Subcutaneous abdominal adipose tissue (tissue), 5 donors: ENCODE results near the gene SAMD14.

ENCODE experiments used
- H3K27ac ChIP-seq: one replicate; pipeline ENCODE4 v1.7.0; 2013; ENCODE audit warnings: low read depth, mild to moderate bottlenecking, inconsistent platforms, low read length, moderate library complexity
- H3K27me3 ChIP-seq, 5 donors: one replicate each; pipeline ENCODE4 v1.7.0; 2013; ENCODE audit warnings: low read length in 5 of 5, inconsistent platforms in 1 of 5; ENCODE audit not compliant: control insufficient read depth in 5 of 5, insufficient read depth in 4 of 5
- H3K36me3 ChIP-seq, 5 donors: one replicate each; pipeline ENCODE4 v1.7.0; 2013; ENCODE audit warnings: low read length in 5 of 5; ENCODE audit not compliant: control insufficient read depth in 5 of 5, insufficient read depth in 5 of 5
- H3K4me1 ChIP-seq, 5 donors: one replicate each; pipeline ENCODE4 v1.7.0; 2013; ENCODE audit warnings: low read length in 5 of 5, mild to moderate bottlenecking in 3 of 5, moderate library complexity in 1 of 5; ENCODE audit not compliant: control insufficient read depth in 5 of 5, insufficient read depth in 5 of 5
- H3K4me3 ChIP-seq, 5 donors: one replicate each; pipeline ENCODE4 v1.7.0; 2013; ENCODE audit warnings: low read length in 5 of 5, low read depth in 1 of 5
- H3K9ac ChIP-seq, 5 donors: one replicate each; pipeline ENCODE4 v1.7.0; 2013; ENCODE audit warnings: low read length in 5 of 5, mild to moderate bottlenecking in 4 of 5, moderate library complexity in 3 of 5
- H3K9me3 ChIP-seq, 5 donors: one replicate each; pipeline ENCODE4 v1.7.0; 2013; ENCODE audit warnings: low read length in 5 of 5; ENCODE audit not compliant: control insufficient read depth in 5 of 5
- donor health status: healthy.
- donor health status: healthy.
- donor health status: healthy.
- donor health status: healthy.
- donor health status: healthy.

The SAMD14 gene

DNA sequence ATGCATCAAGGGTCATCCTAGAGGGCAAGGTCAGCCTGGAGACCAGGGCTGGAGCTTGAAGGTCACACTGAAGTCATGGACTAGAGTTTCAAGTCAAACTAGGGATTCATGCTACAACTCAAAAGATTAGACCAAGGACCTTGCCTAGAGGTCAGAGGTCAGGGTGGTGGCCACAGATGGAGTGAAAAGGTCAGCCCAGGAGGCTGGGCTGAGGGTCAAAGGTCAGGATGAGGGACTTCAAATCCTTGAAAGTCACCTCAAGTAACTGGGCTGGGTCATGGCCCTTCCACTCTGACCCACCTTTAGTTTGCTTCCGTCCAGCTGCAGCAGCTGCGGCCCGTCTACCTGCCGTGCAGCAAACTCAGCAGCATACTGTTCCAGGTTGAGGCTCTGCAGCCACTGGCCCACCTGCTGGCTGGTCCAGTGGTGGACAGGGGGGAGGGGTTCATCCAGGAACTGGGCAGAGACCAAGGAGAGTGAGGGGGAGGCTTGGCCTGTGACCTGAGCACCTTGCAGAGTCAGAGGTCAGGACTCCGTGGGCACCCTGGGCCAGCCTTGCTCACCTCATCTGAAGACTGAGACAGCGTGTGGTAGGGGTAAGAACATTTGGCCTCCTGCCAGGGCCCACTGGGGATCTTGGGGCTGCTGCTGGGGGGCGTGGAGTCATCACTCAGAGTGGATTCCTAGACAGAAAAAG lies 16.2 kb downstream of the SAMD14 start:
- H3K36me3 ChIP-seq = peaks cover 0 to 26% (median 26%) of the 10 kb centered on the region in 5 donors
- peak overlapping the region; percentile 70 for H3K27ac ChIP-seq
- H3K9me3 ChIP-seq = no peaks in the 10 kb centered on the region
- peaks cover 0 to 4% (median 3%) of the 10 kb centered on the region in 5 donors for H3K27me3 ChIP-seq
- H3K4me3 ChIP-seq = no peak overlapping the region
- H3K4me1 ChIP-seq = peaks cover 11 to 58% (median 44%) of the 10 kb centered on the region in 5 donors
- H3K9ac ChIP-seq = peak overlapping the region in 2 of 5 donors; percentile 12 to 68

DNA sequence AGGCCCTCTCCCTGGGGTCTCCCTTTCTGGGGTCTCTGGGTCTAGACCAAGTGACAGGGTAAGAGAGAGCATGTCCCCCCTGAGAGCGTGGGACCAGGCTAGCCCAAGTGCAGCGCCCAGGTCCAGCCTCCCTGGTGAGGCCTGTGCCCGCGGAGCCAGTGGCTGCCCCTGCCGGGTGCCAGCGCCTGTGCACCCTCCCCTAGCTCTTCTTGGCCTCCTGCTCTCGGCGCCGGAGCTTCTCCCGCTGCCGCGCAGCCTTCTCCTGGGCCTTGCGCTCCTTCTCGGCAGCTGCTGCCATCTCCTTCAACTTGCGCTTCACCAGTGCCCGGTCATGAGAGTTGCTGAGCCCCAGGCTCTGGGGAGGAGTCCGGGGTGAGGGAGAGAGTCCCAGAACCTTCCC lies 17.3 kb downstream of the SAMD14 start:
- Histone ChIP-seq H3K36me3 (peaks cover 0 to 37% (median 36%) of the 10 kb centered on the region in 5 donors), H3K4me1 (peaks cover 11 to 50% (median 38%) of the 10 kb centered on the region in 5 donors), H3K27ac (peak overlapping the region; percentile 70), H3K9ac (peak overlapping the region in 2 of 5 donors; percentile 13 to 68), H3K4me3 (no peak overlapping the region), H3K9me3 (no peaks in the 10 kb centered on the region), H3K27me3 (peaks cover 0 to 4% (median 0%) of the 10 kb centered on the region in 5 donors)

DNA sequence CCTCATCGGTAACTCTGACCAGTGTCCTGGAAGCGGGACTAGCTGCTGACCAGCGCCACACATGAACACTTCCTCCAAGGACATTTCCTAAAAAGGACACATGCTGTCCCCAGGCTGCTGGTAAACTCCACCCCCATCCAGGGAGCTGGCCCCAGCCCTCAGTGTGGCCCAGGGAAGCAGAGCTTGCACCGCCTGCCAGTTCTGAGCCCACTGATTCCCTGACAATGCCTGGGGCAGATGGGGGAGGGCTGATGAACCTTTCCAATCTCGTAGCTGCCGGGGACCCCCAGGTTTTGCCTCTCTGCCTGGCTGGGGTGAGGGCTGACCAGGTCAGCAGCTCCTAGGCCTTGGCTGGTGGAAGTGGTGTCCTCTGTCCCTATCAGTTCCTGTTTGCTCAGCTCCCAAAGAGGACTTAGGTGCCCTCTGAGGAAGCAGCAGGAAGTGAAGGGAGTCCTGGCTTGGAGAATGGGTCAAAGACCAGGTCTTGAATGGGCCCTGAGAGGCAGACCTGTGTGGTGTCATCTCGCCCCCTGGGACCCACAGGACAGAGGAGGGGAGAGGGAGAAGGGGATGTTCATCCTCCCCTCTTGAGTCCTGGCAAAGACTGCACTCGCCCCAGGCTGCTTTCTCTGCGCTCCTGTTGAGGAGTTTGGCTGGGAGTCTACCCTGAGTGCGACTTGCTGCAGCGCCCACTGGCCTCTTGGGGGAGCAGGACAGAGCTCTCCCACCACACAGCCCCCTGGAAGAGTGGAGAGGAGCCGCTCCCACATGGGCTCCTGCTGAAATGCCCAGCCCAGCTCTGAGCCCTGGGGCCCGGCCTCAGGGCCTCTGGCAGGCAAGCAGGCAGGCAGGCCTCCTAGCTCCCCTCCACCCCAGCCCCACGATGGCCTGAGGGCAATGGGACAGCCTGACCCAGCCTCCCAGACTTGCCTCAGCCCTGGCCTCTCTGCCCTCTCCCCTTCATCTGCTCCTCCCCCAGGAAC lies 18.0 kb downstream of the SAMD14 start:
- peaks cover 11 to 44% (median 32%) of the 10 kb centered on the region in 5 donors for H3K4me1 ChIP-seq
- no peaks in the 10 kb centered on the region for H3K9me3 ChIP-seq
- peaks cover 0 to 4% (median 0%) of the 10 kb centered on the region in 5 donors for H3K27me3 ChIP-seq
- peak overlapping the region in 4 of 5 donors; percentile 56 to 68 (median 60) for H3K9ac ChIP-seq
- H3K4me3 ChIP-seq = peak overlapping the region in 2 of 5 donors; percentile 4 to 25
- peaks cover 0 to 44% (median 42%) of the 10 kb centered on the region in 5 donors for H3K36me3 ChIP-seq
- H3K27ac ChIP-seq = peak overlapping the region; percentile 70

DNA sequence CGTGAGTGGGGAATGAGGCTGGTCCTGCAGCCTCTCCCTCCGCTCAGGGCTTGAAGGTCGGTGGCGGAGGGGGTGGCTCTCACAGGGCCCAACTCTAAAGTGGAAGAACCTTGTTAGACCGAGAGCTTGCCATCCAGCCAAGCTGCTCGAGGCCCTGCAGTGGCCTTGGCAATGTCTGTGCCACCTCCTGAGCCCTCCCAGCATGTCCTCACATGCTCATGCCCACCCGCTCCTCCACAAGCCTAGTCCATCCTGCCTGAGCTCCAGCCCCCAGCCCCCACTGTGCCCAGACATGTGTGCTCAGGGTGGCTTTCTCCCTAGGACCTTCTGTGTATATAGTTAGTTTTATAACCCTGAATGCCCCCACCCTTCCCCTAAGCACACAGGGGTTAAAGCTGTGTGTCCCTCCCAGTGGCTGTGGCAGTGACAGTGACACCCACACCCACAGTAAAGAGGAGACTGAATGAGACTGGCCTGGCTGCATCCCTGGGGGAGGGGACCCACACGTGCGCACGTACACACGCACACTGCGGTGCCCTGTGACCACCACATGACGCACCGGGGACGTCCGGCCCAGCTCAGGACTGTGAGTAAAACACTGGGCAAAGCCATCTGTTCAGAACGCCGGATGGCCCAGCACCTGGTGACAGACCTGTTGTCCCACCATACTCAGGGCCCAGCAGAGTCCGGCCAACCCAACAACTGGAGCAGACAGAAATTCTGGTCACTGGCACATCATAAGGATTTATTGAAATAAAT lies 19.2 kb downstream of the SAMD14 start:
- Histone ChIP-seq H3K9me3 (no peaks in the 10 kb centered on the region), H3K36me3 (peaks cover 0 to 55% (median 50%) of the 10 kb centered on the region in 5 donors), H3K4me3 (no peak overlapping the region), H3K9ac (peak overlapping the region in 2 of 5 donors; percentile 27 to 64), H3K4me1 (peaks cover 11 to 41% (median 30%) of the 10 kb centered on the region in 5 donors), H3K27me3 (peaks cover 0 to 1% (median 0%) of the 10 kb centered on the region in 5 donors), H3K27ac (peak overlapping the region; percentile 70)

DNA sequence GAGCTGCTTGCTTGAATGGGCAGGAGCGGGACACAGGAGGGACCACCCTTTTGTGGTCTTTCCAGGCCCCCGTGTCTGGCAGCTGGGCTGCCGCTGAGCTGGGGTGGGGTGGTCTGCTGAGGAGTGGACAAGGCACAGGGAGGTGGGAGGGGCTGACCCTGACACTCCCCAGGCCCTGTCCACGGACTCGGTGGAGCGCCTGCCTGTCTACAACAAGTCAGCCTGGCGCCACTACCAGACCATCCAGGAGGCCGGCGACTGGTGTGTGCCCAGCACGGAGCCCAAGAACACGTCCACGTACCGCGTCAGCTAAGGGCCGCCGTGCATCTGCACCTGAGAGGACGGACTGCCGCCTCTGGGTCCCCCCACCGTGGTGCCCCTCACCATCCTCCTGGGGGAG lies 20.2 kb downstream of the SAMD14 start:
- H3K27ac ChIP-seq = no peak overlapping the region
- peaks cover 11 to 38% (median 29%) of the 10 kb centered on the region in 5 donors for H3K4me1 ChIP-seq
- no peak overlapping the region for H3K9ac ChIP-seq
- H3K9me3 ChIP-seq = no peaks in the 10 kb centered on the region
- H3K36me3 ChIP-seq = peaks cover 0 to 63% (median 59%) of the 10 kb centered on the region in 5 donors
- H3K27me3 ChIP-seq = no peaks in the 10 kb centered on the region
- H3K4me3 ChIP-seq = no peak overlapping the region

DNA sequence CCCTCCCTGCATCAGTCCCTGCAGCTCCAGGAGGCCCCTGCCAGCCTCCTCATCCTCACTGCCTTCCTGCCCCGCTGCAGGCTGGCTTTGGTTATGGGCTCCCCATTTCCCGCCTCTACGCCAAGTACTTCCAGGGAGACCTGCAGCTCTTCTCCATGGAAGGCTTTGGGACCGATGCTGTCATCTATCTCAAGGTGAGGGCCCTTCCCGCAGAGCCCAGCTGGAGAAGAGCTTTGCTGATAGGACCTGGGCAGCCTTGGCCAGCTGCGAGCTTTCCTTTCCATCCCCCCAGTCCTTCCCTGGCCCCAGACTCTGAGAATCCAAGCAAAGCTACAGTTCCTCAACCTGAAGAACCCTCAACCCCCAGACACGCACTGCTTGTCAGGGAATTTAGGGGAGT lies 20.8 kb downstream of the SAMD14 start:
- Histone ChIP-seq H3K9ac (no peak overlapping the region), H3K27me3 (no peaks in the 10 kb centered on the region), H3K27ac (no peak overlapping the region), H3K4me1 (peaks cover 11 to 33% (median 29%) of the 10 kb centered on the region in 5 donors), H3K36me3 (peaks cover 0 to 66% (median 62%) of the 10 kb centered on the region in 5 donors), H3K9me3 (no peaks in the 10 kb centered on the region), H3K4me3 (no peak overlapping the region)

DNA sequence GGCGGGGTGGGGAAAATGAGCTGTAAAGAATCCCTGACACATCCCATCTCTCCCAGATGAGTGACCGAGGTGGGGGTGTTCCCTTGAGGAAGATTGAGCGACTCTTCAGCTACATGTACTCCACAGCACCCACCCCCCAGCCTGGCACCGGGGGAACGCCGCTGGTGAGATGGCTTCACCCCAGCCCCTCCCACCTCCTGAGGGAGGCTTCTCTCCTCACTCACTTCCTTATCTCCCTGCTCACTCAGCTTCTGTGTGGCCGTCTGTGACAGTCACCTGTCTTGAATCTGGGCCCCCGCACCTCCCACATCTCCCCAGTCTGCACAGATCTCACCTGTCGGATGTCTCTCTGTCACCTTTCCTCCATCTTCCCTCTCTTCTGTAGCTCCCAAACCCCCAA lies 21.4 kb downstream of the SAMD14 start:
- H3K9me3 ChIP-seq = no peaks in the 10 kb centered on the region
- no peaks in the 10 kb centered on the region for H3K27me3 ChIP-seq
- no peak overlapping the region for H3K4me3 ChIP-seq
- H3K27ac ChIP-seq = no peak overlapping the region
- peaks cover 0 to 72% (median 64%) of the 10 kb centered on the region in 5 donors for H3K36me3 ChIP-seq
- H3K9ac ChIP-seq = no peak overlapping the region
- H3K4me1 ChIP-seq = peaks cover 11 to 33% (median 32%) of the 10 kb centered on the region in 5 donors

DNA sequence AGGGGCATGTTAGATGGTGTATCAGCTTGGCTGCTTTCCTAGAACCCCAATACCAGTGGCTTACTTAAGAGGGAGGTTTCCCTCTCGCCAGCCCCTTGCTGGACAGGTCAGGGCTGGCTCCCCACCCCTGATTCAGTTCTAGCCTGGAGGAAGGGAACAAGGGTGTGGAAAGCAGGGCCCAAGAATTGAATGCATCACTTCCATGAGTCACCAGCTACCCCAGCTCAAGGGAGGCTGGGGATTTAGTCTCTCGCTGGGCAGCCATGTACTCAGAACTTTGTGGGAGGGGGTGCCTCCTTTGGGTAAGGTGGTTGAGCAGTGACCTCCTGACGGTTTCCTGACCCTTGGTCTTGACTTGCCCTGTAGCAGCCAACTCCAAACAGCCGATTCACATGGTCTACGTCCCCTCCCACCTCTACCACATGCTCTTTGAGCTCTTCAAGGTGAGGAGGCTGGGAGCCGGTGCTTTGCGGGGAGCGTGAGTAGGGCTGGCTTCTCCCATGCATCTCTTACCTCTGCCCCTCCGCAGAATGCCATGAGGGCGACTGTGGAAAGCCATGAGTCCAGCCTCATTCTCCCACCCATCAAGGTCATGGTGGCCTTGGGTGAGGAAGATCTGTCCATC lies 22.1 kb downstream of the SAMD14 start:
- peak overlapping the region in 1 of 5 donors; percentile 19 for H3K9ac ChIP-seq
- peaks cover 0 to 75% (median 65%) of the 10 kb centered on the region in 5 donors for H3K36me3 ChIP-seq
- no peak overlapping the region for H3K4me3 ChIP-seq
- no peak overlapping the region for H3K27ac ChIP-seq
- no peaks in the 10 kb centered on the region for H3K9me3 ChIP-seq
- no peaks in the 10 kb centered on the region for H3K27me3 ChIP-seq
- H3K4me1 ChIP-seq = peaks cover 11 to 33% (median 32%) of the 10 kb centered on the region in 5 donors
